Effector memory CD8-positive, alpha-beta T cell (primary cell): Measurements from ENCODE around the gene GUCA2A.

Source experiments
- ATAC-seq: fragments of 150-1000 bp; cut with Tn5 transposase; replicated peaks from 2 replicates; pipeline ENCODE4 v1.10.0; 2021; ENCODE audit warnings: mild to moderate bottlenecking, moderate library complexity
- DNase-seq, 3 experiments: peaks; one replicate each; pipeline ENCODE4 v3.0.0; 2021
- H3K27ac Mint-ChIP-seq, 2 donors: one replicate each; pipeline ENCODE4 v1.8.0; 2022; ENCODE audit warnings: mild to moderate bottlenecking in 2 of 2, mixed read lengths in 2 of 2, moderate library complexity in 2 of 2
- H3K27me3 Mint-ChIP-seq, 2 donors: one replicate each; pipeline ENCODE4 v1.8.0; 2022; ENCODE audit warnings: mixed read lengths in 2 of 2
- H3K36me3 Mint-ChIP-seq: one replicate; pipeline ENCODE4 v1.8.0; 2022; ENCODE audit warnings: mild to moderate bottlenecking, moderate library complexity, mixed read lengths; ENCODE audit not compliant: insufficient read depth
- H3K4me1 Mint-ChIP-seq, 2 donors: one replicate each; pipeline ENCODE4 v1.8.0; 2022; ENCODE audit warnings: low read depth in 2 of 2, mixed read lengths in 2 of 2
- H3K4me3 Mint-ChIP-seq, 2 donors: one replicate each; pipeline ENCODE4 v1.8.0; 2022; ENCODE audit warnings: mild to moderate bottlenecking in 2 of 2, mixed read lengths in 2 of 2, moderate library complexity in 2 of 2
- H3K9me3 Mint-ChIP-seq, 2 donors: one replicate each; pipeline ENCODE4 v1.8.0; 2022; ENCODE audit warnings: mixed read lengths in 2 of 2

GUCA2A gene

DNA sequence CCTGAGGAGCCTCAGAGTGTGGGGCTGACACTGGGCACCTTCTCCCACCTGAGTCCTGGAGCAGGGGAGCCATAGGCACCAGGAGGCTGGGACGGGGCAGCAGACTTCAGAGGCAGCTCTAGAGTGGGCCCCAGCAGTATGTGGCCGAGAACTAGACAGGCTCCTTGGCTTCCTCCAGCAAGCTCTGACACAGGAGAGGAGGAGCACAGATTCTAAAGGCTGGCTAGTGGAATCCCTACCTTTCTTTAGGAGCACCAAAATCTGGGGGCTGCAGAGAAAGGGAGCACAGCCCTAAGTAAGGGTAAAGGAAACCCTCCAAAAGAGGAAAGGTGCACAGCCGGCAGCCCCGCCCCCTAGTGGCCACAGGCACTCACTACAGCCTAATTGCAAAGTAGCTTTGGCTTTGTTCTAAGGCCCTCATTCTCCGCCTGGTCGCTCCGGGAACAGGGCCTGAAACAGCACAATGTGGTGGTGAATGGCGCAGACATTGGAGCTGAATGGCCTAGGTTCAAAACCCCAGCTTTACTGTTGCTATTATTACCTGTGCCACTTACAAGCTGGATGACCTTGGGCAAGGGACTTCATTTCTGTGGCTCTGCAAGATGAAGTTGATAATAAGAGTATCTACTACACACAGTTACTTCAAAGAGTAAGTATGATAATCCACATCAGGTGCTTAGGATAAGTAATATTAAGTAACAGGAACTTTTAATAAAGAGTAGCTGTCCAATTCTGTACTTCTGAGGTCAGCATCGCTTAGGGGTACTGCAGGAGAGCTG, 8.8 kb upstream of the GUCA2A start:
- peaks cover 2 to 7% of the 10 kb centered on the region in 2 donors for H3K27me3 Mint-ChIP-seq
- H3K4me3 Mint-ChIP-seq, result no peak overlapping the region
- H3K36me3 Mint-ChIP-seq, result peaks cover 10% of the 10 kb centered on the region
- peaks cover 0 to 3% of the 10 kb centered on the region in 2 donors for H3K4me1 Mint-ChIP-seq
- H3K9me3 Mint-ChIP-seq, result no peaks in the 10 kb centered on the region
- ATAC-seq (peak; percentile 74), DNase-seq (peak; percentile 54 to 65 (median 61))
- H3K27ac Mint-ChIP-seq, result peak overlapping the region in 1 of 2 donors; percentile 62

DNA sequence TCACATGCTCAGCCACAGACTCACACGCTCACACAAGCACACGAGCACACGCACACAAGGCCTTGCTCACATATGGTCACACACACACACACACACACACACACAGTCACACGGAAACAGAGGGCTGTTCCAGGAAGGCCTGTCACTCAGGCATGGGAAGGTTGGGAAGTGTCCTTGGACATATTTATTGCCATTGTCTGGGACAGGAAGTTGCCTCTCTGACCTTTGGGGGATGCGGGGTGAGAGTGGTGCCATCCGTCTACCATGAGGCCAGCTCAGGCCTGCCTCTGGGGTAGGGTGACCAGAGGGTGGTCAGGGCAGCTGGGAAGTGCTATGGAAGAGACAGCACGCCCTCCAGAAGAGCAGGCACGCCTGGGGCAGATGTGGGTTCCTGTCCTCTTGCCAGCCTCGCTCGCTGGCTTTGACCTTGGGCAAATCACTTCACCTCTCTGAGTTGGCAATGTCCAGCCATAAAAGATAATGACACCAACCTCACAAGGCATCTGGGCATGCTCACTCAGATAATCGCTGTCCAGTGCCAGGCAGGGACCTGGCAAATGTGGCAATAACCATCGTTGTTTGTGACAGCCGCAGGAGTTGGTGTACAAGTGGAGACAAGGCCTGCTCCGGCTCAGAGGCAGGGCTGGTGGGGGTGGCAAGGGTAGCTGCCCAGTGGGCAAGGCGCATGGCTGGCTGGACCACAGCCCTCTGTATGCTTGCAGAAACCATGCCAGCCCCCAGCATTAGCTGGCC, 8.0 kb upstream of the GUCA2A start:
- no peak overlapping the region for H3K27ac Mint-ChIP-seq
- H3K36me3 Mint-ChIP-seq, result peaks cover 4% of the 10 kb centered on the region
- peaks cover 7 to 10% of the 10 kb centered on the region in 2 donors for H3K27me3 Mint-ChIP-seq
- H3K9me3 Mint-ChIP-seq, result no peaks in the 10 kb centered on the region
- ATAC-seq (no peak), DNase-seq (no peak)
- no peak overlapping the region for H3K4me3 Mint-ChIP-seq
- peaks cover 0 to 1% of the 10 kb centered on the region in 2 donors for H3K4me1 Mint-ChIP-seq

DNA sequence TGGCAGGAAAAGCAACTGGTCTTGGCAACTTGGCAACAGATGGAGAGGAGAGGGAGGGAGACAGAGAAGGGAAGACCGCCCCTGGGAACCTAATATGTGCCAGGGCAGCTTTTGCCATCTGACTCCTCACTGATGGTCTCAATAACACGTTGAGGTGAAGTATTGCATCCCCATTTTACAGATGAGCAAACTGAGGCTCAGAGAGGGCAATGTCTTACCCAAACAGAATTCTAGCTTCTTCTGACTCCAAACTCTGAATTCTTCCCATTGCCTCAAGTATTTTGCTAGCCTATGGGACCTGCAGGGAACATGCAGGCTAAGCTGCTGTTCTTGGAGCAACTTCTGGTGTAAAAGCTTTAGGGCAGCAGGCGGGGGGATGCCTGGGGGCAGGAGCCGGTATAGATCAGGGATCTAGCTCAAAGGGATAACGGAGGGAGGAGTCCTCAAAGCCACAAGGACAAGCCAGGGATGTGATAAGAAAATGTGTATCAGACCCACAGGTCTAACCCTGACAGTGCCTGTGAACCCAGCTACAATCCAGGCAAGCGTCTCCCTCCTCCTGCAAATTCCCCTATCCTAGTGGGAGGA, 7.2 kb upstream of the GUCA2A start:
- peaks cover 7 to 13% of the 10 kb centered on the region in 2 donors for H3K27me3 Mint-ChIP-seq
- no peaks in the 10 kb centered on the region for H3K9me3 Mint-ChIP-seq
- no peak for DNase-seq
- no peaks in the 10 kb centered on the region for H3K4me1 Mint-ChIP-seq
- H3K4me3 Mint-ChIP-seq, result no peak overlapping the region
- peaks cover 3% of the 10 kb centered on the region for H3K36me3 Mint-ChIP-seq
- ATAC-seq, result no peak
- no peak overlapping the region for H3K27ac Mint-ChIP-seq

DNA sequence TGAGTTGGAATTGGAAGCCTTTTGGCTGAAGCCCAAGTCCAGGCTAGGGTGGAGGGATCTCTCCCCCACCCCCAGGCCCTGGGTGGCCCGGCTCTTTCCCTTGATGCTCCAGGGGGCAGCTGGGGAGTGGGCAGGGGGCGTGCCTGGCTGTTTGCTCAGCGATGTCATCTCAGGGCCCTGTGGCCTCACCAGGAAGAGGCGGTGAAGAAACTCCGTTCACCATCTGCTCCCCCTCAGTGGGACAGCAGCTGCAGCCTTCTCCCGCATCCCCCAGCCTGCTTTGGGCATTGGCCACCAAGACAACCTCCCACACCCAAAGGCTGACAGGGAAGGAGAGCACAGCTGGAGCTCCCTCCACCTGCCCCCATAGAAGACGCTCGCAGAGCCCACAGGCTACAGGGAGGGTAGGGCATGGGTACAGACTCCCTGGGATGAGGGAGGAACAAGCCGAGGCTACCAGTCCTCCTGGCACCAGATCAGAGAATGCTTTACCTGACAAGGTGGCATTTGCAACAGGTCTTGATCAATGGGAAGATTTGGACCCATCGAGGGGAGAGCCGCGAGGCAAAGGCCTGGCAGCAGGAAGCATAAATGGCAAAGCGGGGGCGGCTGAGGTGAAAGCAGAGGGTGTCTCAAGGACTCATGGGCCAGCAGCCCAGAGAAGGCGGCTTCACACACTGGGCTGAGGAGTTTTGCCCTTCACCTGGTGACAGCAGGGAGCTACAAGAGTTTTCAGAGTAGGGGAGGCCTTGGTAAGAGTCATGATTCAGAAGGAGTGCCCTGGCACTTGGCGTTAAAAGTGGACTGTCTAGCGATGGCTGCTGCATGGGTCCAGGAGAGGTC, 6.5 kb upstream of the GUCA2A start:
- no peak for ATAC-seq
- no peaks in the 10 kb centered on the region for H3K9me3 Mint-ChIP-seq
- H3K4me1 Mint-ChIP-seq, result no peaks in the 10 kb centered on the region
- DNase-seq, result no peak
- H3K36me3 Mint-ChIP-seq, result peaks cover 3% of the 10 kb centered on the region
- H3K27me3 Mint-ChIP-seq, result peaks cover 7 to 13% of the 10 kb centered on the region in 2 donors
- no peak overlapping the region for H3K4me3 Mint-ChIP-seq
- H3K27ac Mint-ChIP-seq, result no peak overlapping the region

DNA sequence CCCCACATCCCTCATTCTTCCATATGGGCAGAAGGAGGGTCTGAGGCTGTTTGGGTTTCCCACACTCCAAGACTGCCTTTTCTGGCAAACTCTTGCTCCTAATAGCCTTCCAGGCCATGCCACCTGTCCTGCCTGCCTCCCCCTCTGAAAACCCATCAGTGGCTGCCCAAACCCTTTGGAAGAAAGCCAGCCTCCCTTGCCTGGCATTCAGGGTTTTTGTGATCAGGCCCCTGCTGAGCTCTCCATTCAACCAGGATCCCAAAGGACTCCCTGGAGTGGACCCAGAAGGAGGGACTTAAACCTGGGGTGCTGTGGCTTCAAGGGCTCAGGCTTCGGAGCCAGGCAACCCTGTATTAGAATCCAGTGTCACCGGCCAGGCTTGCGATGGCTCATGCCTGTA, 4.2 kb upstream of the GUCA2A start:
- H3K27me3 Mint-ChIP-seq, result peaks cover 7 to 16% of the 10 kb centered on the region in 2 donors

DNA sequence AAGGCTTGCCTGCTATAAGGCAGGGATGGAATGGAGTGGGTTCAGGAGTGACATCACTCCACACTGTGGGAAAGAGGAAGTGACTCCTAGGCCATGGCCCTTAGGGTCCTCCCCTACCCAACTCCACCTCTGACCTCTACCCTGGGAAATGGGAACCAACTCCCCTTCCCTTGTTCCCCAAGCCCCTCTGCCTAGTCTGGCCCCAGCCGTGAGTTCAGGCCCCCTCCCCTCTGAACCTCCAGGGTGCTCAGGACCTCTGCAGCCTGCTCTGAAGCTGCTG, 3.8 kb upstream of the GUCA2A start:
- H3K9me3 Mint-ChIP-seq, result no peaks in the 10 kb centered on the region
- no peaks in the 10 kb centered on the region for H3K4me1 Mint-ChIP-seq
- no peak overlapping the region for H3K27ac Mint-ChIP-seq
- no peak for DNase-seq
- no peaks in the 10 kb centered on the region for H3K36me3 Mint-ChIP-seq
- no peak overlapping the region for H3K4me3 Mint-ChIP-seq
- ATAC-seq, result no peak
- peaks cover 11 to 21% of the 10 kb centered on the region in 2 donors for H3K27me3 Mint-ChIP-seq

More for the DNA sequence above, 4.2 kb upstream of the GUCA2A start:
- Mint-ChIP-seq H3K36me3 (no peaks in the 10 kb centered on the region), H3K9me3 (no peaks in the 10 kb centered on the region), H3K4me3 (no peak overlapping the region), H3K27ac (no peak overlapping the region), H3K4me1 (no peaks in the 10 kb centered on the region)
- no peak for ATAC-seq
- no peak for DNase-seq

DNA sequence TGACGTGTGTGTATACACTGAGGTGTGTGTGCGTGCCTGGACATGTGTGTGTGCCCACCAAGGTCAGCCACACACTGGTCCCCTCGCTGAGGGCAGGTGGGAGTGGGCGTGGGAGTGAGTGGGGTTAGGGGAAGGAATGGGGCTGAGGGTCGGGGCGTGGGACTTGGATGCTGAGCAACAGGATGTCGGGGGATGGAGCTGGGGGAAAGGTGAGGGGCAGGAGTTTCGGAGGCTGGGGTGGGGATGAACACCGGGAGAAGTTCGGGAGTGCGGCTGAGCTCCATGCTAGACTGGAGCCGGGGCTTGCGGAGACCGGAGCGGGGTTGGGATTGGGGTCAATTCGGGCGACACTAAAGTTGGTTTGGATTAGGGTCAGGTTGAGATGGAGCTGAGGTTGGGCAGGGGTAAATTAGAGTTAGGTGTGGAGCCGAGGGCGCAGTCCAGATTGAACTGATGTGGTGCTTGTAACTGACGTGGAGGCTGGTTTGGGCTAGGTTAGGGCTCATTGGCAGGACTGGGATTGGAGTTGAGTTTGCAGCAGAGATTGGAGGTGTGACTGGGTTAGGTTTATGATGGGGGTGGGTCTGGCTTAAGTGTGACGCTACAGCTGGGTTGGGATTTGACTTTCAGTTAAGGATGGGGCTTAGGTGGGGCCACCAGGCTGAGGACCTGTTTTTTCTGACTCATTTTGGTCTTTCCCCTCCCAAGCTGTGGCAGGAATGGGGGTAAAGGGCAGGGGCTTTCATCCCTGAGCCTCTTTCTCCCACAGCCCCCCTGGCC, 3.3 kb upstream of the GUCA2A start:
- peak overlapping the region in 1 of 2 donors; percentile 3 for H3K27ac Mint-ChIP-seq
- no peak overlapping the region for H3K4me3 Mint-ChIP-seq
- DNase-seq (no peak), ATAC-seq (no peak)
- H3K9me3 Mint-ChIP-seq, result no peaks in the 10 kb centered on the region
- H3K36me3 Mint-ChIP-seq, result no peaks in the 10 kb centered on the region
- no peaks in the 10 kb centered on the region for H3K4me1 Mint-ChIP-seq
- H3K27me3 Mint-ChIP-seq, result peaks cover 16 to 26% of the 10 kb centered on the region in 2 donors

DNA sequence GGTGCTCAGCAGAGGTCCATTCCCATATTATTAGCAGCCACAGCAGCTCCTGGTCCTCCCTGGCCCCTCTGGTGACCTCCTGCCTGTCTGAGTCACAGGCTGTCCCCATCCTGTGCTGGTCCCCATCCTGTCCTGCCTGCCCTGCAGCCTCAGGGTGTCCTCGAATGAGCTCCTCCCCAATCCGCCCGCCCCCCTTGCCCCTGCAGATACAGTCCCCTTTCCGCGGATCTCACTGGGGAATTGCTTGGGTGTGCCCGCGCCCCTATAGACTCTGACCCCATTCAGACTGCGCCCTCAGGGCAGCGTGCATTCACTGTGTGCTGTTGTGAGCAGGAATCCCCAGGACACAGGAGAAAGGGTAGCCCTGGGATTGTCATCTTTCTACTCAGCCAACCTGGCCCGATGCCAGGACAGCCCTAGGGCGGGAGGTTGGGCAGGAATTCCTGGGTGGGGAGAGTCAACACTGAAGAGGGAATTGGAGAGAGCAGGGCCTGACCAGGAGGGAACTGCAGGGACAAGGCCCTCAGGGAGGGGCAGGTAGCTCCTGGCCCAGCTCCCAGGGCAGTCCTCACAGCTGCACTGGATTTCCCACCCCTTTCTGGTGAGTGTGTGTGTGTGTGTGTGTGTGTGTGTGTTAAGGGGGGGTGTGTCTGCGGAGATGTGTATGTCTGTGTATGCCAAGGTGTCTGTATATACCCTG, 1.1 kb upstream of the GUCA2A start:
- no peak overlapping the region for H3K27ac Mint-ChIP-seq
- H3K4me3 Mint-ChIP-seq, result no peak overlapping the region
- H3K27me3 Mint-ChIP-seq, result peaks cover 23 to 47% of the 10 kb centered on the region in 2 donors
- ATAC-seq (no peak), DNase-seq (no peak)
- H3K36me3 Mint-ChIP-seq, result no peaks in the 10 kb centered on the region
- H3K9me3 Mint-ChIP-seq, result peaks cover 0 to 12% of the 10 kb centered on the region in 2 donors
- no peaks in the 10 kb centered on the region for H3K4me1 Mint-ChIP-seq

DNA sequence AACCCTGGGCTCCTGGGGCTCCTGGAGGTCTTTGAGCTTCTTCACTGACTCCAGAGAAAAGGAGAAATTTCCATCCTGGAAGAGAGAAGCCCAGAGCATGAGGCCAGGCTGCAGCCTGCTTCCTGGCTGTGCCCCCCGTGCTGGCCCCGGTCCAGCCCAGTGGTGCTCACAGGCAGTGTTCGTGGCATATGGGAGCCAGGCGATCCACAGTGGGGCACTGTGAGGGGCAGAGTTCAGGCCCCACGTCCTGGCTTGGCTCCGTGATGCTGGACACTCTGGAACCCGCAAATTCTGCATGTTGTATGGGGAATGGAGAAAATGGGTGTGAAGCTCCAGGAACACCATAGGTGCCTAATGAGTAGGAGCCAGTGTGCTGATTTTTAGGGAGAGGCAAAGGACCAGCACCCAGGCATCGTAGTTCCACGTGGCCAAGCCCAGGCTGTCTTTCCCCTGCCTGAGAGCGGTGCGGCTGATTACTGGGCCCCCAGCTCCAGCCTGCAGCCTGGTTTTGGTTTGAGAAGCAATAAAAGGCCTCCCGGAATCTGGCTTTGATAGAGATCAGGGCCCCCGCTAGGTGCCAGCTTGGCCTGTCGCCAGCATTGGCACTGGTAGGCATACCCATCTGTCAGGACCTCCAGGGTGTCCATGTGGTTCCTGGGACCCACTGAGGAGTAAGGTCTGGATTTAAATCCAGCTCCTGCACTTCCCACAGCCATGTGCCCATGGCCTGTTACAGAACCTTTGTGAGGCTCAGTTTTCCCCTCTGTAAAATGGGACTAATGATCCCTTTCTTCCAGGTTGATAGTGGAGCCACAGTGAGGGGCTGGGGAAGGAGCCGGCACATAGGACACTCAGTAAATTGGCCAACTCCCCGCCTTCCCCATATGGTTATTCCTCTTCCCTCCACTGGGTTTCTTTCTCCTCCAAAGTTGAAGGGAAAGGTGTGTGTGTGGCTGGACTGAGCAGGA, 725 bp downstream of the GUCA2A start:
- H3K4me1 Mint-ChIP-seq, result no peaks in the 10 kb centered on the region
- peaks cover 23 to 58% of the 10 kb centered on the region in 2 donors for H3K27me3 Mint-ChIP-seq
- ATAC-seq (no peak), DNase-seq (no peak)
- H3K9me3 Mint-ChIP-seq, result peaks cover 0 to 16% of the 10 kb centered on the region in 2 donors
- no peak overlapping the region for H3K4me3 Mint-ChIP-seq
- H3K36me3 Mint-ChIP-seq, result no peaks in the 10 kb centered on the region
- no peak overlapping the region for H3K27ac Mint-ChIP-seq

DNA sequence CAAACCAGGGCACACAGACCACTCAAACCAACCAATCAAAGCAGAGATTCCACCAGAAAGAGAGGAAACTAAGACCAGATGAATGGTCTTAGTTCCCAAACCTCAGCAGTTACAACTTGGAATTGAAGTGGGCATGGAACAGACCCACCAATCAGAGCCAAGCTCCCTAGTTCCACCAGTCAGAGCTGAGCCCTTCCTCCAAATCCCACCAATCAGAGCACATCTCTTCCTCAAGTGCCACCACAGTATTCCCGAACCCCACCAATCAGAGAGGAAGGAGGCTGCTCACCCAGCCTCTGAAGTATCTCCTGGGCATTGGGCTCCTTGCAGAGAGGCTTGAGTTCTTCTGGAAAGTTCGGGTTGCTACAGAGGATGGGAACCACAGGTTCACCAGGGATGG, 1.4 kb downstream of the GUCA2A start:
- H3K4me1 Mint-ChIP-seq, result no peaks in the 10 kb centered on the region
- DNase-seq, result no peak
- peaks cover 23 to 53% of the 10 kb centered on the region in 2 donors for H3K27me3 Mint-ChIP-seq
- H3K4me3 Mint-ChIP-seq, result no peak overlapping the region
- peaks cover 0 to 16% of the 10 kb centered on the region in 2 donors for H3K9me3 Mint-ChIP-seq
- ATAC-seq, result no peak
- H3K27ac Mint-ChIP-seq, result no peak overlapping the region
- no peaks in the 10 kb centered on the region for H3K36me3 Mint-ChIP-seq

DNA sequence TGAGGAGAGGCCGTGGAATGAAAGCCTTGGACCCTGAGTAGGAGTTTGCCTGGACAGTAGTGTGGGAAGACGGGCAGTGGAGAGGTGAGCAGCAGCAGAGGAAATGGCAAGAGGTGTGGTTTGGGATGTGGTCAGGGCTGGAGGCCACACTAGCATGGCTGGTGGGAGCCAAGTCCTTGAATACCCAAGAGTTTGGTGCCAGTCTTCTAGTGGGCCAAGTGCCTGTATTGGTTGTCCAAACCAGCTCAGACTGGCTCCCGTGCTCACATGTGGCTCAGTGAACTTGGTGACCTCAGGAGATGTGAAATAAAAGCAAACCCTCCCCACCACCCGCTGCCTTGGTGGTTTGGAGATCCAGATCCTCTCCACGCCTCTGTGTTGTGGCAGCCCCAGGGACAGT, 2.4 kb downstream of the GUCA2A start:
- peaks cover 4 to 5% of the 10 kb centered on the region in 2 donors for H3K4me1 Mint-ChIP-seq
- no peaks in the 10 kb centered on the region for H3K36me3 Mint-ChIP-seq
- peaks cover 23 to 44% of the 10 kb centered on the region in 2 donors for H3K27me3 Mint-ChIP-seq
- H3K9me3 Mint-ChIP-seq, result peaks cover 0 to 16% of the 10 kb centered on the region in 2 donors
- no peak overlapping the region for H3K4me3 Mint-ChIP-seq
- DNase-seq, result no peak
- ATAC-seq, result no peak
- no peak overlapping the region for H3K27ac Mint-ChIP-seq
